GM12875 (cell line): ENCODE measurements around the gene PDLIM5.

Experiments used
- H3K4me3 ChIP-seq: one replicate; pipeline ENCODE4 v1.5.1; 2011; ENCODE audit warnings: low read depth, low read length, control low read depth
- CTCF ChIP-seq: IDR thresholded peaks from 2 replicates; pipeline ENCODE4 v1.5.1; 2011; ENCODE audit warnings: low read depth, mild to moderate bottlenecking, control low read depth, inconsistent platforms, low read length, moderate library complexity, borderline replicate concordance; ENCODE audit not compliant: insufficient read depth

The PDLIM5 gene

GRCh38 chr4:94452476-94453371, 982 bp downstream of the PDLIM5 start:
- TF ChIP-seq CTCF, result no peak
- H3K4me3 ChIP-seq, result peak overlapping the region; percentile 98

- TF ChIP-seq CTCF, result no peak
Observed at GRCh38 chr4:94453391-94453963, 1.7 kb downstream of the PDLIM5 start.

GRCh38 chr4:94454405-94454804, 2.7 kb downstream of the PDLIM5 start:
- no peak overlapping the region for H3K4me3 ChIP-seq
- TF ChIP-seq CTCF, result no peak

More at GRCh38 chr4:94453391-94453963, 1.7 kb downstream of the PDLIM5 start:
- peak overlapping the region; percentile 98 for H3K4me3 ChIP-seq

- H3K4me3 ChIP-seq, result no peak overlapping the region
- no peak for TF ChIP-seq CTCF
Observed at GRCh38 chr4:94455081-94455480, 3.3 kb downstream of the PDLIM5 start.

GRCh38 chr4:94457692-94458106, 6.0 kb downstream of the PDLIM5 start:
- H3K4me3 ChIP-seq, result no peak overlapping the region

GRCh38 chr4:94458682-94459081, 6.9 kb downstream of the PDLIM5 start:
- H3K4me3 ChIP-seq, result no peak overlapping the region
- no peak for TF ChIP-seq CTCF

More at GRCh38 chr4:94457692-94458106, 6.0 kb downstream of the PDLIM5 start:
- TF ChIP-seq CTCF, result no peak
